H1 (cell line): ENCODE measurements around the gene CMKLR1. TPM values are rescaled to one million over a fixed set of nuclear protein-coding genes. Genes with fewer than 3 reads are reported as not detected.

ENCODE experiments used
- EZH2 ChIP-seq: fragments of 200-600 bp; sonication (generic); IDR thresholded peaks from 2 replicates; pipeline ENCODE4 v1.7.1; 2012; ENCODE audit warnings: low read depth, mild to moderate bottlenecking, moderate library complexity, low read length, inconsistent platforms; ENCODE audit not compliant: severe bottlenecking
- HDAC6 ChIP-seq: IDR thresholded peaks from one replicate; pipeline ENCODE4 v1.7.1; 2012; ENCODE audit warnings: low read depth, mild to moderate bottlenecking, inconsistent platforms, low read length, moderate library complexity
- KDM1A ChIP-seq: fragments of 200-600, 300-600 bp; sonication (generic); IDR thresholded peaks from 2 replicates; pipeline ENCODE4 v1.7.1; 2016; ENCODE audit warnings: mild to moderate bottlenecking, low read length, borderline replicate concordance
- MAX ChIP-seq: IDR thresholded peaks from 2 replicates; pipeline ENCODE4 v1.6.1; 2012; ENCODE audit warnings: inconsistent platforms
- polyA plus RNA-seq, 7 experiments: library from polyadenylated mRNA; depleted of rRNA in 3 of 7; stranded (reverse) in 5 of 7; unstranded in 2 of 7; fragments of >200 nt in 5 of 7; fragments of 200-250 nt in 2 of 7; gene quantifications; 1 replicate in 5 of 7; 2 replicates in 1 of 7; 4 replicates in 1 of 7; pipeline versions ENCODE4 v1.2.1 to v1.2.3, GENCODE V29; 2011 to 2013; ENCODE audit warnings: missing spikeins in 2 of 7, mixed read lengths in 2 of 7
- total RNA-seq: library from RNA; stranded (reverse); fragmentation: NEBNext Ultra II Directional; extraction: Animal tissue kit (Norgen Biotek cat#: 25700); gene quantifications from 2 replicates; pipeline ENCODE4 v1.2.1, GENCODE V29; 2021

Gene CMKLR1
- total and polyA plus RNA-seq, 2 of the 8 experiments (the other 6 are each of a cell fraction or from before 2014, with no cell fraction given) = 2.1 to 2.8 TPM

GRCh38 chr12:108299980-108300696, 39.0 kb downstream of the CMKLR1 start (continued):
- TF ChIP-seq MAX (no peak), EZH2 (no peak), HDAC6 (no peak), KDM1A (no peak)
- TF ChIP-seq, all 59 proteins: peak for 0
